HepG2 (cell line): ENCODE measurements around the gene RCBTB2. TPM values are rescaled to one million over a fixed set of nuclear protein-coding genes. Genes with fewer than 3 reads are reported as not detected.

Experiments used
- ATAC-seq: fragments of 200-7000 bp; cut with Tn5 transposase; 3 replicates; pipeline ENCODE4 v1.9.1; 2020; ENCODE audit warnings: mild to moderate bottlenecking, moderate library complexity
- BruUV-seq: library from RNA; stranded (reverse); fragments of 400-500 nt; replicated peaks from 2 replicates; lab custom pipeline; 2021; lab: Mats Ljungman, UMichigan
- CTCF ChIA-PET: fragments of 300-600 bp; formaldehyde crosslinking; extraction: SDS; loops from one replicate; lab custom pipeline; 2021; ENCODE audit warnings: low total read pairs, inconsistent platforms, low intra/inter-chr PET ratio; lab: Yijun Ruan, JAX
- POLR2A ChIA-PET: fragments of 350-600 bp; sonication (Branson Sonifier 250); formaldehyde crosslinking; loops from one replicate; lab custom pipeline; 2020; ENCODE audit warnings: antibody characterized with exemption, inconsistent platforms; lab: Yijun Ruan, JAX
- DNase-seq: peaks from one replicate; pipeline ENCODE4 v3.0.0-alpha.2; 2015; ENCODE audit warnings: low spot score
- FAIRE-seq: peaks from 3 replicates; lab custom pipeline; 2011; peaks lifted over from hg19 to GRCh38; lab: Jason Lieb, UNC
- H2AFZ ChIP-seq: one replicate; pipeline ENCODE4 v1.6.1; 2011; ENCODE audit warnings: low read length, inconsistent platforms
- H3K27ac ChIP-seq: fragments of 300-600 bp; 3 replicates; pipeline ENCODE4 v1.8.0; 2011; ENCODE audit warnings: mixed run types, mild to moderate bottlenecking, mixed read lengths, low read length, inconsistent platforms; ENCODE audit not compliant: insufficient read depth; ENCODE audit errors: extremely low read length
- H3K27me3 ChIP-seq, 2 experiments: fragments of 200-600 bp in 1 of 2; 2 replicates in 1 of 2; 3 replicates in 1 of 2; pipeline versions ENCODE4 v1.6.0 to v1.8.0; 2011; ENCODE audit warnings: low read length in 2 of 2, mild to moderate bottlenecking in 2 of 2, moderate library complexity in 2 of 2, inconsistent platforms in 1 of 2; ENCODE audit not compliant: insufficient read depth in 2 of 2, control insufficient read depth in 1 of 2
- H3K36me3 ChIP-seq, 2 experiments: fragments of 200-600 bp in 1 of 2; replicated peaks in 1 of 2; 2 replicates in 1 of 2; 3 replicates in 1 of 2; pipeline versions ENCODE4 v1.5.1 to v1.8.0; 2011; ENCODE audit warnings: low read length in 2 of 2, inconsistent platforms in 1 of 2; ENCODE audit not compliant: insufficient read depth in 2 of 2, control insufficient read depth in 1 of 2
- H3K4me1 ChIP-seq: 2 replicates; pipeline ENCODE4 v1.5.1; 2012; ENCODE audit warnings: low read length, inconsistent platforms; ENCODE audit not compliant: insufficient read depth
- H3K4me2 ChIP-seq: 2 replicates; pipeline ENCODE4 v1.6.0; 2011; ENCODE audit warnings: low read depth, low read length, inconsistent platforms
- H3K4me3 ChIP-seq, 3 experiments: fragments of 200-600 bp in 1 of 3; sonication (generic), shearing (Covaris generic) in 1 of 3; replicated peaks in 1 of 3; 2 replicates each; pipeline ENCODE4 v1.5.1; 2011 to 2016; ENCODE audit warnings: low read length in 3 of 3, inconsistent platforms in 2 of 3, low read depth in 2 of 3, mild to moderate bottlenecking in 2 of 3, control low read depth in 1 of 3, mixed read lengths in 1 of 3; ENCODE audit not compliant: insufficient read depth in 1 of 3
- H3K79me2 ChIP-seq: one replicate; pipeline ENCODE4 v1.6.1; 2011; ENCODE audit warnings: low read length, inconsistent platforms; ENCODE audit not compliant: insufficient read depth
- H3K9ac ChIP-seq: 2 replicates; pipeline ENCODE4 v1.6.0; 2011; ENCODE audit warnings: mild to moderate bottlenecking, low read depth, low read length, inconsistent platforms; ENCODE audit not compliant: insufficient read depth
- H3K9me3 ChIP-seq: 2 replicates; pipeline ENCODE4 v1.5.1; 2012; ENCODE audit warnings: mild to moderate bottlenecking, low read length
- H4K20me1 ChIP-seq: 2 replicates; pipeline ENCODE4 v1.6.0; 2011; ENCODE audit warnings: inconsistent platforms, mild to moderate bottlenecking, low read length, moderate library complexity; ENCODE audit not compliant: insufficient read depth
- CAMTA2 ChIP-seq: sonication (generic); formaldehyde crosslinking; IDR thresholded peaks from 2 replicates; pipeline ENCODE4 v1.4.0; 2020; ENCODE audit warnings: mild to moderate bottlenecking, missing genetic modification reagents, borderline replicate concordance
- CCDC6 ChIP-seq: sonication (generic); formaldehyde crosslinking; IDR thresholded peaks from 2 replicates; pipeline ENCODE4 v1.8.1; 2022; ENCODE audit warnings: mild to moderate bottlenecking, missing genetic modification reagents, moderate library complexity
- EP300 ChIP-seq, 3 experiments: sonication (generic) in 1 of 3; formaldehyde crosslinking in 1 of 3; IDR thresholded peaks; 2 replicates each; pipeline versions ENCODE4 v1.5.1 to v1.6.1; 2011 to 2020; ENCODE audit warnings: low read depth in 2 of 3, low read length in 2 of 3, borderline replicate concordance in 1 of 3, improper control_type of control experiment in 1 of 3, mild to moderate bottlenecking in 1 of 3, missing genetic modification reagents in 1 of 3, moderate library complexity in 1 of 3
- GABPA ChIP-seq, 2 experiments: IDR thresholded peaks; 2 replicates each; pipeline ENCODE4 v1.6.1; 2011 to 2016; ENCODE audit warnings: low read depth in 2 of 2, low read length in 1 of 2, missing biosample characterization in 1 of 2, missing genetic modification characterization in 1 of 2
- GTF2F1 ChIP-seq: fragments of 150-350 bp; IDR thresholded peaks from 2 replicates; pipeline ENCODE4 v1.6.1; 2014; ENCODE audit warnings: low read length
- HNF4A ChIP-seq: sonication (generic); formaldehyde crosslinking; IDR thresholded peaks from 2 replicates; pipeline ENCODE4 v1.4.0; 2020; ENCODE audit warnings: missing genetic modification reagents
- HNF4G ChIP-seq, 2 experiments: sonication (generic) in 1 of 2; formaldehyde crosslinking in 1 of 2; IDR thresholded peaks; 2 replicates each; pipeline versions ENCODE4 v1.4.0 to v1.6.1; 2011 to 2020; ENCODE audit warnings: borderline replicate concordance in 2 of 2, low read depth in 2 of 2, mild to moderate bottlenecking in 2 of 2, low read length in 1 of 2, missing genetic modification reagents in 1 of 2, moderate library complexity in 1 of 2
- NR2F6 ChIP-seq, 2 experiments: IDR thresholded peaks; 2 replicates each; pipeline ENCODE4 v1.6.1; 2016; ENCODE audit warnings: antibody characterized with exemption in 1 of 2, mild to moderate bottlenecking in 1 of 2
- PITX1 ChIP-seq: sonication (generic); formaldehyde crosslinking; IDR thresholded peaks from 2 replicates; pipeline ENCODE4 v1.5.1; 2020; ENCODE audit warnings: mild to moderate bottlenecking, missing genetic modification reagents
- RARG ChIP-seq: sonication (generic); formaldehyde crosslinking; IDR thresholded peaks from 2 replicates; pipeline ENCODE4 v1.4.0; 2020; ENCODE audit warnings: low read depth, mild to moderate bottlenecking, missing genetic modification reagents
- RBM39 ChIP-seq: fragments of 200-400 bp; formaldehyde crosslinking; IDR thresholded peaks from one replicate; pipeline ENCODE4 v1.6.1; 2018; ENCODE audit warnings: antibody characterized with exemption, mild to moderate bottlenecking, low read depth, low read length; ENCODE audit not compliant: poor library complexity, severe bottlenecking
- SMAD3 ChIP-seq: sonication (generic); formaldehyde crosslinking; IDR thresholded peaks from 2 replicates; pipeline ENCODE4 v1.4.0; 2020; ENCODE audit warnings: missing genetic modification reagents
- SP1 ChIP-seq, 2 experiments: fragments of 450-650 bp in 1 of 2; sonication (generic) in 1 of 2; formaldehyde crosslinking in 1 of 2; IDR thresholded peaks; 2 replicates each; pipeline versions ENCODE4 v1.4.0 to v1.6.1; 2016 to 2020; ENCODE audit warnings: missing genetic modification reagents in 1 of 2
- ZNF12 ChIP-seq: sonication (generic); formaldehyde crosslinking; IDR thresholded peaks from 2 replicates; pipeline ENCODE4 v1.5.0; 2020; ENCODE audit warnings: missing genetic modification reagents
- ZNF343 ChIP-seq: sonication (generic); formaldehyde crosslinking; IDR thresholded peaks from 2 replicates; pipeline ENCODE4 v1.4.0; 2020; ENCODE audit warnings: mild to moderate bottlenecking, missing genetic modification reagents
- ZNF350 ChIP-seq: sonication (generic); formaldehyde crosslinking; IDR thresholded peaks from 2 replicates; pipeline ENCODE4 v1.4.0; 2020; ENCODE audit warnings: mild to moderate bottlenecking, low read depth, missing genetic modification reagents, borderline replicate concordance
- ZNF451 ChIP-seq: sonication (generic); formaldehyde crosslinking; IDR thresholded peaks from 2 replicates; pipeline ENCODE4 v1.5.0; 2020; ENCODE audit warnings: mild to moderate bottlenecking, missing genetic modification reagents
- ZNF652 ChIP-seq: IDR thresholded peaks from 2 replicates; pipeline ENCODE4 v1.6.1; 2016; ENCODE audit warnings: low read depth, borderline replicate concordance
- WGBS: methylation state at CpG from one replicate; pipeline ENCODE4 v1.1.6; 2017; ENCODE audit warnings: low lambda C conversion rate; 5-methylcytosine and 5-hydroxymethylcytosine counted together
- in situ Hi-C: cut with HindIII; loops from 2 replicates; pipeline ENCODE4 v1.10.0; 2017; ENCODE audit warnings: low pct_unique_long_range_greater_than_20kb; ENCODE audit not compliant: extremely low pct_ligation_motif_present
- intact Hi-C: fragments of 100-400 bp; cut with micrococcal nuclease; formaldehyde crosslinking; loops from one replicate; pipeline ENCODE4 v1.10.0; 2022; ENCODE audit not compliant: unreplicated experiment
- polyA plus RNA-seq, 8 experiments: library from polyadenylated mRNA; depleted of rRNA in 3 of 8; stranded (reverse) in 7 of 8; unstranded in 1 of 8; fragments of >200 nt; fragmentation: Illumina TruSeq in 4 of 8; extraction: Trizol in 4 of 8; gene quantifications; 2 replicates each; pipeline versions ENCODE4 v1.2.1 to v1.2.3, GENCODE V29; 2011 to 2016; ENCODE audit warnings: low read depth in 4 of 8, missing spikeins in 1 of 8, mixed read lengths in 1 of 8; ENCODE audit not compliant: insufficient read depth in 1 of 8
- total RNA-seq, 5 experiments: library from RNA; depleted of rRNA; stranded (reverse); fragments of >200 nt; fragmentation: Illumina TruSeq; extraction: Trizol; gene quantifications; 2 replicates each; pipeline ENCODE4 v1.2.3, GENCODE V29; 2016; ENCODE audit warnings: low read depth in 1 of 5
- TF ChIP-seq, protein P1 (sequence below): sonication (generic); formaldehyde crosslinking; IDR thresholded peaks from 2 replicates; pipeline ENCODE4 v1.5.1; 2020; ENCODE audit warnings: missing genetic modification reagents, mild to moderate bottlenecking, borderline replicate concordance
- TF ChIP-seq, protein P2 (sequence below): sonication (generic); formaldehyde crosslinking; conservative IDR thresholded peaks from 2 replicates; pipeline ENCODE4 v1.4.0; 2020; ENCODE audit warnings: mild to moderate bottlenecking, missing genetic modification reagents, moderate library complexity

The RCBTB2 gene
- total and polyA plus RNA-seq, 2 of the 13 experiments (the other 11 are each of a cell fraction or from before 2014, with no cell fraction given) = 1.9 to 2.7 TPM

DNA sequence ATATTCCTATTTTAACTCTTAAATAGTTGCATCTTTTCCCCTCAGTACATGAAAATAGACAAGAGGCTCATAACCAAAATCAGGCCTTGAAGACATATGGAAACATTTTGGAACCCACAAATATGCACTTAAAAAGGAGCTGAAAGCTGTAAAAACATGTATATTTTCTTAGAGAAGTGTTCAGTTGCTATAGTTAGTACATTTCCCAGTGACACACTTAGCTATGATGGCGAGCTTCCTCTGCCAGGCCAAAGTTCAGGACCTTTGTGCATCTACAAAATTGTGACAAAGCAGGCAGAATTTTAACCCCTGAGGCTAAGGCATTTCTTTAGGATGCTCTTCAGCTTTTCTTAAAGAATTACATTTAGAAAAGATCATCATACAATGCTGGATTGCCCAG is 54.5 kb downstream of the RCBTB2 start:
- no peaks in the 10 kb centered on the region for H3K27me3 ChIP-seq
- ChIA-PET CTCF (no interaction called here), POLR2A (no interaction called here)
- DNase-seq (no peak), ATAC-seq (no peak)
- no peaks in the 10 kb centered on the region for H3K79me2 ChIP-seq
- H3K36me3 ChIP-seq = peaks cover 1 to 21% of the 10 kb centered on the region in 2 experiments; a peak in 3 of 5 replicates
- no peaks in the 10 kb centered on the region for H3K9me3 ChIP-seq
- in situ Hi-C loops = no loop called here
- no peak overlapping the region for H3K9ac ChIP-seq
- H4K20me1 ChIP-seq = no peaks in the 10 kb centered on the region
- 27% methylated on average over 1 of the region's 1 CpG for WGBS
- no peak overlapping the region for H3K4me2 ChIP-seq
- no peak overlapping the region for H3K4me3 ChIP-seq
- no peak overlapping the region for H3K27ac ChIP-seq
- TF ChIP-seq EP300 (IDR thresholded peaks at IDR 0.05; ENCODE audit: low read depth in 2 of 2, low read length in 2 of 2) (no peak), EP300 (CRISPR knock-in tag; IDR thresholded peaks at IDR 0.05; ENCODE audit: borderline replicate concordance) (no peak), CAMTA2 (no peak), RARG (CRISPR knock-in tag) (no peak), GTF2F1 (no peak), ZNF652 (CRISPR knock-in tag) (peak; percentile 89), ZNF343 (CRISPR knock-in tag) (no peak), ZNF350 (no peak), PITX1 (no peak), HNF4G (IDR thresholded peaks at IDR 0.05; ENCODE audit: borderline replicate concordance, low read depth, low read length) (no peak), HNF4G (CRISPR knock-in tag; IDR thresholded peaks at IDR 0.05; ENCODE audit: borderline replicate concordance, low read depth) (no peak), ZNF12 (no peak), CCDC6 (CRISPR knock-in tag) (no peak), GABPA (IDR thresholded peaks at IDR 0.05; ENCODE audit: low read depth, low read length) (no peak), GABPA (CRISPR knock-in tag; IDR thresholded peaks at IDR 0.05; ENCODE audit: low read depth) (peak; percentile 27; the same call in 1 of the 2 replicates), RBM39 (no peak), SP1 (IDR thresholded peaks at IDR 0.05) (no peak), SP1 (CRISPR knock-in tag; IDR thresholded peaks at IDR 0.05) (no peak), NR2F6 (IDR thresholded peaks at IDR 0.05) (peak; percentile 42; the same call in 1 of the 2 replicates), NR2F6 (CRISPR knock-in tag; IDR thresholded peaks at IDR 0.05) (0 out of 2 replicates have a peak, but pooled peaks have one; percentile 20), HNF4A (CRISPR knock-in tag) (0 out of 2 replicates have a peak, but pooled peaks have one; percentile 29), SMAD3 (CRISPR knock-in tag) (no peak), ZNF451 (no peak)
- TF ChIP-seq, protein P1, sequence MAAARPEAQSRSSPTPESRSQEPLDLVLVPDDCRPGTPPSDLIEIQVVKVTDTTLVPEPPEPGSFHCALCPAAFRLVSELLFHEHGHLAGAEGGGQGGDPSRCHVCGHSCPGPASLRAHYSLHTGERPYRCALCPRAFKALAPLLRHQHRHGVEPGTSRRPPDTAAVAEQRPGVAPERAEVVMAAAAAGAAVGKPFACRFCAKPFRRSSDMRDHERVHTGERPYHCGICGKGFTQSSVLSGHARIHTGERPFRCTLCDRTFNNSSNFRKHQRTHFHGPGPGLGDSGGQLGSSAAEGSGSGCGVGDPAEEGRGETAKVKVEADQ (CRISPR knock-in tag) = no peak
- TF ChIP-seq, protein P2, sequence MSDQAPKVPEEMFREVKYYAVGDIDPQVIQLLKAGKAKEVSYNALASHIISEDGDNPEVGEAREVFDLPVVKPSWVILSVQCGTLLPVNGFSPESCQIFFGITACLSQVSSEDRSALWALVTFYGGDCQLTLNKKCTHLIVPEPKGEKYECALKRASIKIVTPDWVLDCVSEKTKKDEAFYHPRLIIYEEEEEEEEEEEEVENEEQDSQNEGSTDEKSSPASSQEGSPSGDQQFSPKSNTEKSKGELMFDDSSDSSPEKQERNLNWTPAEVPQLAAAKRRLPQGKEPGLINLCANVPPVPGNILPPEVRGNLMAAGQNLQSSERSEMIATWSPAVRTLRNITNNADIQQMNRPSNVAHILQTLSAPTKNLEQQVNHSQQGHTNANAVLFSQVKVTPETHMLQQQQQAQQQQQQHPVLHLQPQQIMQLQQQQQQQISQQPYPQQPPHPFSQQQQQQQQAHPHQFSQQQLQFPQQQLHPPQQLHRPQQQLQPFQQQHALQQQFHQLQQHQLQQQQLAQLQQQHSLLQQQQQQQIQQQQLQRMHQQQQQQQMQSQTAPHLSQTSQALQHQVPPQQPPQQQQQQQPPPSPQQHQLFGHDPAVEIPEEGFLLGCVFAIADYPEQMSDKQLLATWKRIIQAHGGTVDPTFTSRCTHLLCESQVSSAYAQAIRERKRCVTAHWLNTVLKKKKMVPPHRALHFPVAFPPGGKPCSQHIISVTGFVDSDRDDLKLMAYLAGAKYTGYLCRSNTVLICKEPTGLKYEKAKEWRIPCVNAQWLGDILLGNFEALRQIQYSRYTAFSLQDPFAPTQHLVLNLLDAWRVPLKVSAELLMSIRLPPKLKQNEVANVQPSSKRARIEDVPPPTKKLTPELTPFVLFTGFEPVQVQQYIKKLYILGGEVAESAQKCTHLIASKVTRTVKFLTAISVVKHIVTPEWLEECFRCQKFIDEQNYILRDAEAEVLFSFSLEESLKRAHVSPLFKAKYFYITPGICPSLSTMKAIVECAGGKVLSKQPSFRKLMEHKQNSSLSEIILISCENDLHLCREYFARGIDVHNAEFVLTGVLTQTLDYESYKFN = no peak
- TF ChIP-seq, all 625 proteins: peak for 4
- intact Hi-C loops = loop anchor here (1.0 kb wide), 1 partner anchor 42 kb away; no protein-coding TSS in a partner anchor
- Histone ChIP-seq H3K4me1 (peaks cover 14% of the 10 kb centered on the region), H2AFZ (no peak overlapping the region)
- no TSS peak for BruUV-seq
- FAIRE-seq = no peak
